ENCODE measurements around the gene FAM89A. TPM values are rescaled to one million over a fixed set of nuclear protein-coding genes. Genes with fewer than 3 reads are reported as not detected.
A peak's percentile ranks its signal among the peaks of the same experiment; 100 is the strongest.

FAM89A gene
- polyA plus RNA-seq, 1 experiment = 15.6 TPM

GRCh38 chr1:231045286-231045685, 5.2 kb upstream of the FAM89A start:
- ChIA-PET POLR2A (no interaction called here), CTCF (no interaction called here)
- Histone ChIP-seq H3K27me3 (ENCODE audit: control insufficient read depth, insufficient read depth, low read length) (peaks cover 10% of the 10 kb centered on the region), H3K4me3 (ENCODE audit: low read depth, low read length) (no peak overlapping the region), H3K36me3 (ENCODE audit: control insufficient read depth, insufficient read depth, low read length) (no peaks in the 10 kb centered on the region)
- DNase-seq (ENCODE audit: low read depth) = no peak
- TF ChIP-seq, protein P1, sequence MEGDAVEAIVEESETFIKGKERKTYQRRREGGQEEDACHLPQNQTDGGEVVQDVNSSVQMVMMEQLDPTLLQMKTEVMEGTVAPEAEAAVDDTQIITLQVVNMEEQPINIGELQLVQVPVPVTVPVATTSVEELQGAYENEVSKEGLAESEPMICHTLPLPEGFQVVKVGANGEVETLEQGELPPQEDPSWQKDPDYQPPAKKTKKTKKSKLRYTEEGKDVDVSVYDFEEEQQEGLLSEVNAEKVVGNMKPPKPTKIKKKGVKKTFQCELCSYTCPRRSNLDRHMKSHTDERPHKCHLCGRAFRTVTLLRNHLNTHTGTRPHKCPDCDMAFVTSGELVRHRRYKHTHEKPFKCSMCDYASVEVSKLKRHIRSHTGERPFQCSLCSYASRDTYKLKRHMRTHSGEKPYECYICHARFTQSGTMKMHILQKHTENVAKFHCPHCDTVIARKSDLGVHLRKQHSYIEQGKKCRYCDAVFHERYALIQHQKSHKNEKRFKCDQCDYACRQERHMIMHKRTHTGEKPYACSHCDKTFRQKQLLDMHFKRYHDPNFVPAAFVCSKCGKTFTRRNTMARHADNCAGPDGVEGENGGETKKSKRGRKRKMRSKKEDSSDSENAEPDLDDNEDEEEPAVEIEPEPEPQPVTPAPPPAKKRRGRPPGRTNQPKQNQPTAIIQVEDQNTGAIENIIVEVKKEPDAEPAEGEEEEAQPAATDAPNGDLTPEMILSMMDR (IDR thresholded peaks at IDR 0.05; ENCODE audit: insufficient read depth, low read depth, low read length) = no peak

DNA sequence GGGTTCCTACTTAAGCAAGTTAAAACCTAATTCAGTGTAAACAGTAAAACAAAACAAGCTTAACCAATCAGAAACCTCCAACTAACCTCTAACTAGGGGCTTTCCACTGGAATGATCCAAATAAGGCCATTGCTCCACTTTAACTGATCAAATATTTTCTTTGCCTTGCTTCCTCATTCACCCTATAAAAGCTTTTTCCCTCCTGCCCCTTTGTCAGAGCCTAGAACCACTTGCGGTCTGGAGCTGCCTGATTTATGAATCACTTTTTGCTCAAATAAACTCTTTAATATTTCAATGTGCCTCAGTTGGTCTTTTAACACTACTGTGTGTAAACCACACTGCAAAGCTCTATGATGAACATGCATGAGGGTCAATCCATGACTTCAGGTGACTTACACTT, 4.5 kb upstream of the FAM89A start:
- TF ChIP-seq, protein P1 (IDR thresholded peaks at IDR 0.05; ENCODE audit: insufficient read depth, low read depth, low read length) = no peak
- ChIA-PET CTCF (no interaction called here), POLR2A (no interaction called here)
- H3K27me3 ChIP-seq (ENCODE audit: control insufficient read depth, insufficient read depth, low read length) = peaks cover 10% of the 10 kb centered on the region
- no peak for DNase-seq (ENCODE audit: low read depth)
- H3K36me3 ChIP-seq (ENCODE audit: control insufficient read depth, insufficient read depth, low read length) = no peaks in the 10 kb centered on the region
- H3K4me3 ChIP-seq (ENCODE audit: low read depth, low read length) = no peak overlapping the region

DNA sequence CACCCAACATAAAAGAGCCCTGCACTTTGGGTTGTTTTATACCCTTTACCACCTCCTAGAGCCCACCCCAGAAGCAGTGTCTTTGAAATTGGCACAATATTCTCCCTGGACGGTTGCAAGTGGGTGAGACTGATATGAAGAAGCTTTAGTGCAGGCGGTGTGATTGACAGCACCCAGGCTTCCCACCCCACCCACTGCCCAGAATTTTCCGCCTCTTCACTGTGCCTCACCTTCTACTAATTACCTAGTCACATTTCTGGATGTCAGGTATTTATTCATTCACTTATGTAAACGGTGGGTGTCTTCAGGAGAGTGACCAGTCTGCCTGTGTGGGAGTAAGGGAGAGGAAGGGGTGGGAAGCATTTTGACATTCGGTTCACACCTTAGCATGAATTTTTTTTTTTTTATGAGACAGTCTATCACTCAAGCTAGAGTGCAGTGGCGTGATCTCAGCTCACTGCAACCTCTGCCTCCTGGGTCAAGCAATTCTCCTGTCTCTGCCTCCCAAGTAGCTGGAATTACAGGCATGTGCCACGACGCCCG, 1.7 kb upstream of the FAM89A start:
- no peak overlapping the region for H3K4me3 ChIP-seq (ENCODE audit: low read depth, low read length)
- CTCF ChIA-PET = interaction anchor here (0.7 to 0.9 kb wide), 2 partner anchors 8 to 119 kb away, joined by 3 to 4 read pairs; no protein-coding TSS in a partner anchor
- POLR2A ChIA-PET = no interaction called here
- TF ChIP-seq, protein P1 (IDR thresholded peaks at IDR 0.05; ENCODE audit: insufficient read depth, low read depth, low read length) = no peak
- H3K36me3 ChIP-seq (ENCODE audit: control insufficient read depth, insufficient read depth, low read length) = no peaks in the 10 kb centered on the region
- DNase-seq (ENCODE audit: low read depth) = no peak
- H3K27me3 ChIP-seq (ENCODE audit: control insufficient read depth, insufficient read depth, low read length) = peaks cover 7% of the 10 kb centered on the region

DNA sequence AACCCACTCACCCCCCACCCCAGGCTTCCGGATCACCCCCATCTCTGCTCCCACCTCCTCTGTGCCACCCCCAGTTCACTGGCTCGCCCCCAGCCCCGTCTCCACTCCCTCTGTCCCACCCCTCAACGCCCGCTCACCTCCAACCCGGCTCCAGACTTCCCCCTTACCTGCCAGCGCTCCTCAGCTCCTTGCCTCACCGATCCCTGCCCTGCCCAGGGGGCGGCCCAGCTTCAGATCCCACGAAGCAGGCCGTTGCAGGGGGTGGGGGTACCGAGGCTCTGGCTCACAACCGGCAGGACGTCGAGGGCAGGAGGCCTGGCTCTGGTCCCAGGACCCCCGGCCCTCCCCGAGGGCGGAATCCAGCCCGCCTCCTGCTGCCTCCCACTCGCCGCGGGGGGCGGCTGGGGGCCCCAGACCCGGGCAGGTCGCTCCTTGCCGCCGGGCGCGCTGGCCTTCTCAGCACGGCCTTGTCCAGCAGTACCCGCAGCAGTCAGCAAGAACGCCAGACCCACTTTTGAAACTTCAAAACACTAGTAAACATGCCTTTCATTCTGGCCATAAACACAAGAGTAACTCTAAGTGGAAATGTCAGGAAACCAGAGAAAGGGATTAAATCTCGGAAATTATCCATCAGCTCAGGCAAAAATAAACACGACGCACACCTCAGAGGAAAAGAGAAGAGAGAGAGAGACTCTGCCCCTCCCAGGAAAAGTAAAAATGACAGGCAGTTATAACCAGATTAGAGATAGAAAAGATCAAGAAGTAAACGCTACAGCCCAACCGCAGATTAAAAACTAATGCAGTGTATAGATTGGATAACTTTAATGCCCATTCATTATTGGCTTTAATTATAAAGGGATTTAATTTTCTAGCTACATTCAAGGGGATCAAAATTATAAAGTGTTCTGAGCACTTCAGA, 1.0 kb upstream of the FAM89A start:
- H3K4me3 ChIP-seq (ENCODE audit: low read depth, low read length) = peak overlapping the region; percentile 81
- CTCF ChIA-PET = interaction anchor here (0.6 to 1.4 kb wide), 5 partner anchors 9 to 201 kb away, joined by 3 to 4 read pairs (median 3); no protein-coding TSS in a partner anchor
- POLR2A ChIA-PET = no interaction called here

More for the DNA sequence above, 1.0 kb upstream of the FAM89A start:
- TF ChIP-seq, protein P1 (IDR thresholded peaks at IDR 0.05; ENCODE audit: insufficient read depth, low read depth, low read length) = no peak
- Histone ChIP-seq H3K36me3 (ENCODE audit: control insufficient read depth, insufficient read depth, low read length) (no peaks in the 10 kb centered on the region), H3K27me3 (ENCODE audit: control insufficient read depth, insufficient read depth, low read length) (peaks cover 7% of the 10 kb centered on the region)
- no peak for DNase-seq (ENCODE audit: low read depth)

Data from BJ (cell line).